Testis (tissue), 3 donors: ENCODE data around the gene ARHGAP26. TPM values are rescaled to one million over a fixed set of nuclear protein-coding genes. Genes with fewer than 3 reads are reported as not detected.

ENCODE experiments used
- DNase-seq: peaks from one replicate; pipeline ENCODE4 v3.0.0-alpha.2; 2019
- H3K27ac ChIP-seq, 2 donors: fragments of 200-600 bp; sonication (generic); one replicate each; pipeline ENCODE4 v1.5.1; 2019
- H3K27me3 ChIP-seq: fragments of 200-600 bp; sonication (generic); one replicate; pipeline ENCODE4 v1.5.1; 2019
- H3K36me3 ChIP-seq: fragments of 200-600 bp; sonication (generic); one replicate; pipeline ENCODE4 v1.5.1; 2017; ENCODE audit warnings: low read depth; ENCODE audit errors: missing control alignments
- H3K4me1 ChIP-seq: fragments of 200-600 bp; sonication (generic); one replicate; pipeline ENCODE4 v1.5.1; 2019
- H3K4me3 ChIP-seq, 2 donors: fragments of 200-600 bp; sonication (generic); one replicate each; pipeline ENCODE4 v1.5.1; 2017 to 2019
- H3K9me3 ChIP-seq: fragments of 200-600 bp; sonication (generic); one replicate; pipeline ENCODE4 v1.5.1; 2017
- CTCF ChIP-seq, 3 experiments: fragments of 450-650 bp in 2 of 3; fragments of 200-600 bp in 1 of 3; sonication (generic) in 1 of 3; IDR thresholded peaks; one replicate each; pipeline ENCODE4 v1.5.1; 2016 to 2019; ENCODE audit warnings: antibody characterized with exemption in 3 of 3, mild to moderate bottlenecking in 2 of 3, moderate library complexity in 1 of 3
- POLR2A ChIP-seq: fragments of 450-650 bp; IDR thresholded peaks from one replicate; pipeline ENCODE4 v1.6.1; 2017; ENCODE audit warnings: antibody characterized with exemption, mild to moderate bottlenecking, moderate library complexity
- WGBS, 2 donors: methylation state at CpG; one replicate each; pipeline ENCODE4 v1.1.5; 2018; 5-methylcytosine and 5-hydroxymethylcytosine counted together
- intact Hi-C: fragments of 100-400 bp; cut with DNase I; formaldehyde crosslinking; loops from one replicate; pipeline ENCODE4 v1.15.1; 2023; ENCODE audit warnings: low total_unique reads
- polyA plus RNA-seq: library from polyadenylated mRNA; stranded (reverse); fragments of 350-450 nt; fragmentation: Illumina TruSeq; extraction: RNeasy Lipid Tissue Mini Kit (QIAGEN cat#74804); gene quantifications from one replicate; pipeline ENCODE4 v1.2.3, GENCODE V29; 2014; ENCODE audit warnings: low read depth, low replicate concordance; ENCODE audit not compliant: insufficient read depth
- total RNA-seq, 2 donors: library from RNA; depleted of rRNA; stranded (reverse); fragments of >200 nt; gene quantifications; one replicate each; pipeline ENCODE4 v1.2.3, GENCODE V29; 2016

Gene ARHGAP26
- total and polyA plus RNA-seq, 3 donors from 2014 or later, result 33.8 to 98.7 (median 95.7) TPM

GRCh38 chr5:142756576-142756975 lies 13.6 kb upstream of the ARHGAP26 start:
- Histone ChIP-seq H3K36me3 (no peaks in the 10 kb centered on the region), H3K9me3 (no peaks in the 10 kb centered on the region), H3K4me1 (peaks cover 20% of the 10 kb centered on the region), H3K27ac (no peak overlapping the region), H3K4me3 (no peak overlapping the region), H3K27me3 (no peaks in the 10 kb centered on the region)
- intact Hi-C loops, result no loop called here
- DNase-seq, result no peak
- WGBS, 2 donors, result 79 to 84% methylated on average over 3 of the region's 3 CpGs
- TF ChIP-seq POLR2A, result no peak
- TF ChIP-seq CTCF (IDR thresholded peaks at IDR 0.05), result no peak

- Histone ChIP-seq H3K27me3 (no peaks in the 10 kb centered on the region), H3K27ac (no peak overlapping the region), H3K4me1 (peaks cover 13% of the 10 kb centered on the region), H3K9me3 (no peaks in the 10 kb centered on the region), H3K36me3 (no peaks in the 10 kb centered on the region), H3K4me3 (no peak overlapping the region)
- TF ChIP-seq CTCF (IDR thresholded peaks at IDR 0.05), result no peak
- DNase-seq, result no peak
- WGBS, 2 donors, result 87 to 90% methylated on average over 4 of the region's 4 CpGs
- intact Hi-C loops, result no loop called here
These were observed 12.6 kb upstream of the ARHGAP26 start for GRCh38 chr5:142757564-142757963.

- H3K4me3 ChIP-seq, result no peak overlapping the region
- TF ChIP-seq POLR2A (no peak), CTCF (IDR thresholded peaks at IDR 0.05) (no peak)
- no peaks in the 10 kb centered on the region for H3K9me3 ChIP-seq
- intact Hi-C loops, result no loop called here
- 90 to 93% methylated on average over 7 of the region's 7 CpGs for whole genome bisulfite sequencing, 2 donors
- no peaks in the 10 kb centered on the region for H3K36me3 ChIP-seq
- H3K27ac ChIP-seq, result no peak overlapping the region
- H3K27me3 ChIP-seq, result no peaks in the 10 kb centered on the region
- no peak for DNase-seq
- H3K4me1 ChIP-seq, result peaks cover 7% of the 10 kb centered on the region
These were observed 11.9 kb upstream of the ARHGAP26 start for GRCh38 chr5:142758062-142758795.

GRCh38 chr5:142758796-142759145 lies 11.4 kb upstream of the ARHGAP26 start:
- H3K27ac ChIP-seq, result no peak overlapping the region
- no peak for TF ChIP-seq POLR2A
- H3K9me3 ChIP-seq, result no peaks in the 10 kb centered on the region
- H3K27me3 ChIP-seq, result no peaks in the 10 kb centered on the region
- H3K4me1 ChIP-seq, result peaks cover 1% of the 10 kb centered on the region
- no peaks in the 10 kb centered on the region for H3K36me3 ChIP-seq
- no peak for DNase-seq
- 38 to 41% methylated on average over 1 of the region's 1 CpG for WGBS, 2 donors
- no peak overlapping the region for H3K4me3 ChIP-seq
- intact Hi-C loops, result no loop called here

- H3K4me3 ChIP-seq, result no peak overlapping the region
- H3K36me3 ChIP-seq, result no peaks in the 10 kb centered on the region
- intact Hi-C loops, result no loop called here
- H3K27ac ChIP-seq, result no peak overlapping the region
- H3K27me3 ChIP-seq, result no peaks in the 10 kb centered on the region
- 79 to 97% methylated on average over 1 of the region's 1 CpG for WGBS, 2 donors
- no peak for DNase-seq
- no peaks in the 10 kb centered on the region for H3K9me3 ChIP-seq
- TF ChIP-seq POLR2A (no peak), CTCF (IDR thresholded peaks at IDR 0.05) (no peak)
- no peaks in the 10 kb centered on the region for H3K4me1 ChIP-seq
These were observed 6.5 kb upstream of the ARHGAP26 start for GRCh38 chr5:142763701-142764100.
